Nephron (organoid): ENCODE measurements around the gene PDLIM4.

ENCODE experiments used
- H3K27ac Mint-ChIP-seq, 3 experiments: 2 replicates each; pipeline ENCODE4 v1.8.0; 2020; ENCODE audit warnings: mixed read lengths in 3 of 3, mild to moderate bottlenecking in 2 of 3, moderate library complexity in 1 of 3
- H3K27me3 Mint-ChIP-seq: 2 replicates; pipeline ENCODE4 v1.8.0; 2021; ENCODE audit warnings: low read depth, mild to moderate bottlenecking, moderate library complexity, mixed read lengths
- H3K36me3 Mint-ChIP-seq: 2 replicates; pipeline ENCODE4 v1.8.0; 2020; ENCODE audit warnings: low read depth, mixed read lengths
- H3K4me1 Mint-ChIP-seq: 2 replicates; pipeline ENCODE4 v1.8.0; 2020; ENCODE audit warnings: mixed read lengths
- H3K4me3 Mint-ChIP-seq, 3 experiments: 2 replicates each; pipeline ENCODE4 v1.8.0; 2020; ENCODE audit warnings: mild to moderate bottlenecking in 3 of 3, mixed read lengths in 3 of 3, moderate library complexity in 2 of 3
- H3K9me3 Mint-ChIP-seq: 2 replicates; pipeline ENCODE4 v1.8.0; 2020; ENCODE audit warnings: mixed read lengths
- TF ChIP-seq, protein P1 (sequence below), 3 experiments: fragments of 200-600 bp; sonication (generic); IDR thresholded peaks; one replicate each; pipeline ENCODE4 v1.5.0; 2021; ENCODE audit warnings: antibody characterized with exemption in 3 of 3; ENCODE audit not compliant: unreplicated experiment in 3 of 3

PDLIM4 gene

GRCh38 chr5:132211787-132212186, 45.7 kb upstream of the PDLIM4 start:
- TF ChIP-seq, protein P1, sequence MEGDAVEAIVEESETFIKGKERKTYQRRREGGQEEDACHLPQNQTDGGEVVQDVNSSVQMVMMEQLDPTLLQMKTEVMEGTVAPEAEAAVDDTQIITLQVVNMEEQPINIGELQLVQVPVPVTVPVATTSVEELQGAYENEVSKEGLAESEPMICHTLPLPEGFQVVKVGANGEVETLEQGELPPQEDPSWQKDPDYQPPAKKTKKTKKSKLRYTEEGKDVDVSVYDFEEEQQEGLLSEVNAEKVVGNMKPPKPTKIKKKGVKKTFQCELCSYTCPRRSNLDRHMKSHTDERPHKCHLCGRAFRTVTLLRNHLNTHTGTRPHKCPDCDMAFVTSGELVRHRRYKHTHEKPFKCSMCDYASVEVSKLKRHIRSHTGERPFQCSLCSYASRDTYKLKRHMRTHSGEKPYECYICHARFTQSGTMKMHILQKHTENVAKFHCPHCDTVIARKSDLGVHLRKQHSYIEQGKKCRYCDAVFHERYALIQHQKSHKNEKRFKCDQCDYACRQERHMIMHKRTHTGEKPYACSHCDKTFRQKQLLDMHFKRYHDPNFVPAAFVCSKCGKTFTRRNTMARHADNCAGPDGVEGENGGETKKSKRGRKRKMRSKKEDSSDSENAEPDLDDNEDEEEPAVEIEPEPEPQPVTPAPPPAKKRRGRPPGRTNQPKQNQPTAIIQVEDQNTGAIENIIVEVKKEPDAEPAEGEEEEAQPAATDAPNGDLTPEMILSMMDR (IDR thresholded peaks at IDR 0.05; ENCODE audit: unreplicated experiment in 3 of 3): no peak
- no peaks in the 10 kb centered on the region for H3K9me3 Mint-ChIP-seq

DNA sequence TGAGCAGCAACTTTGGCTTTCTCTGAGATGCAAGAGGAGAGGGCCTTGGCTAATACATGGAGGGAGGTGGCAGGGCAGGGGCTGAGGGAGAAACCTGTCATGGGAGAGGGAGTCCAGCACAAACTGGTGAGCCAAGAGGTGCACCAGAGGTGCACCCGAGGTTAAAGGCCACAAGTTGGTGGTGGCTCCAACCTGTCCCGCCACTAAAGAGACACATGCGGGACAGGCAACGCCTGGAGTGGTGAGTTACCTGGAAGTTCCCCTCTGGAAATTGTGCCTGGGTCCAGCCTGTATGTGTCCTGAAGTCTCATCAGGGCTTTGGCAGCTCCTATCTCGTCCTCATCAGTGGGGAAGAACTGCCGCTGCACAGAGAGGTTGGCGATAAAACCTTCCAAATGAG, 43.8 kb upstream of the PDLIM4 start:
- Mint-ChIP-seq H3K27me3 (no peaks in the 10 kb centered on the region), H3K27ac (no peak overlapping the region), H3K36me3 (peaks cover 24% of the 10 kb centered on the region), H3K9me3 (no peaks in the 10 kb centered on the region), H3K4me3 (no peak overlapping the region), H3K4me1 (peaks cover 24% of the 10 kb centered on the region)
- TF ChIP-seq, protein P1 (IDR thresholded peaks at IDR 0.05; ENCODE audit: unreplicated experiment in 3 of 3): no peak

More at GRCh38 chr5:132211787-132212186, 45.7 kb upstream of the PDLIM4 start:
- peaks cover 25% of the 10 kb centered on the region for H3K36me3 Mint-ChIP-seq
- no peaks in the 10 kb centered on the region for H3K27me3 Mint-ChIP-seq
- H3K4me3 Mint-ChIP-seq: no peak overlapping the region
- H3K4me1 Mint-ChIP-seq: peaks cover 21% of the 10 kb centered on the region
- no peak overlapping the region for H3K27ac Mint-ChIP-seq

DNA sequence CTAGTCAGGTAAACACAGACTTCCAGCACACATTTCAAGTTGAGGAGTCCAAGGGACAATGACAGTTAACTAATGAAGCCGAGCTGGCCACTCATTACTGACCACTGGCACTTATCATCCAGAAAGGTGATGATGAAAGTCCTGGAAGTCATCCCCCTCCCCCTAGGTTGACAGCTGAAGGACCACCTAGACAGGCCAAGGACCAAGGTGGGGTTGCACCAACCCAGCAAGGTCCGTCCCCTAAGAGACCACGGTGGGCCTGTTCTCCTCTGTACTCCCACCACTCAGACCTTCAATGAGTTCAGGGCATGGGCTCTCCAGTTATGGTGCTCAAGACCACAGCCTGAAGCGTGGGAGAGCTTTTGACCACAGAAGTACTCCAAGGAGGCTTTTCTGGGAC, 43.0 kb upstream of the PDLIM4 start:
- no peaks in the 10 kb centered on the region for H3K27me3 Mint-ChIP-seq

DNA sequence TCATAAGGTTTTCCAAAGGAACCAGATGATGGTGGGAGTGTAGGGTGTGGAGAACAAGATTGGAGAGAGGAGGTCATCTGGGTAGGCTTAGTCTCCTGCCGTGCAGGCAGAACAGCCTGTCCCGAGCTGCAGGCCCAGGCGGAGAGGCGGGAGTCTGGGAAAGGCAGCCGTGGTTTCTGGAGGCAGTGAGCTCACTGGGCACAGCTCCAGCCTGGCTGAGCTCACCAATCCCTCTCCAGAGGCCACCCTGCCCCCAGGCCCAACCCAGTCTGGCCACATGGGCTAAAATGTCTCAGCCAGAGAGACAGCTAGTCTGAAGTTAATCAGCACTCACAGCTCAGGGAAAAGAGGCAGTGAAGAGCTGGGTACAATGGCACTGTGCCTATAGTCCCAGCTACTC, 42.2 kb upstream of the PDLIM4 start:
- TF ChIP-seq, protein P1 (IDR thresholded peaks at IDR 0.05; ENCODE audit: unreplicated experiment in 3 of 3): no peak
- Mint-ChIP-seq H3K4me3 (no peak overlapping the region), H3K36me3 (peaks cover 18% of the 10 kb centered on the region), H3K27ac (peak overlapping the region; percentile 9 to 73 (median 68)), H3K4me1 (peaks cover 37% of the 10 kb centered on the region), H3K27me3 (no peaks in the 10 kb centered on the region), H3K9me3 (no peaks in the 10 kb centered on the region)

More for the DNA sequence above, 43.0 kb upstream of the PDLIM4 start:
- TF ChIP-seq, protein P1 (IDR thresholded peaks at IDR 0.05; ENCODE audit: unreplicated experiment in 3 of 3): no peak
- H3K4me1 Mint-ChIP-seq: peaks cover 29% of the 10 kb centered on the region
- H3K9me3 Mint-ChIP-seq: no peaks in the 10 kb centered on the region
- H3K27ac Mint-ChIP-seq: no peak overlapping the region
- H3K4me3 Mint-ChIP-seq: no peak overlapping the region
- peaks cover 18% of the 10 kb centered on the region for H3K36me3 Mint-ChIP-seq

- no peak overlapping the region for H3K27ac Mint-ChIP-seq
- H3K36me3 Mint-ChIP-seq: peaks cover 18% of the 10 kb centered on the region
- H3K4me1 Mint-ChIP-seq: peaks cover 59% of the 10 kb centered on the region
- H3K9me3 Mint-ChIP-seq: no peaks in the 10 kb centered on the region
- TF ChIP-seq, protein P1 (IDR thresholded peaks at IDR 0.05; ENCODE audit: unreplicated experiment in 3 of 3): no peak
- H3K4me3 Mint-ChIP-seq: no peak overlapping the region
- H3K27me3 Mint-ChIP-seq: no peaks in the 10 kb centered on the region
These were observed 39.2 kb upstream of the PDLIM4 start for GRCh38 chr5:132218321-132218720.

GRCh38 chr5:132219289-132219970, 38.1 kb upstream of the PDLIM4 start:
- TF ChIP-seq, protein P1 (IDR thresholded peaks at IDR 0.05; ENCODE audit: unreplicated experiment in 3 of 3): no peak
- no peaks in the 10 kb centered on the region for H3K9me3 Mint-ChIP-seq
- H3K4me1 Mint-ChIP-seq: peaks cover 70% of the 10 kb centered on the region
- no peak overlapping the region for H3K27ac Mint-ChIP-seq
- no peaks in the 10 kb centered on the region for H3K27me3 Mint-ChIP-seq
- no peak overlapping the region for H3K4me3 Mint-ChIP-seq
- H3K36me3 Mint-ChIP-seq: peaks cover 18% of the 10 kb centered on the region
